ENCODE results near the gene SERINC4.

SERINC4 gene

DNA sequence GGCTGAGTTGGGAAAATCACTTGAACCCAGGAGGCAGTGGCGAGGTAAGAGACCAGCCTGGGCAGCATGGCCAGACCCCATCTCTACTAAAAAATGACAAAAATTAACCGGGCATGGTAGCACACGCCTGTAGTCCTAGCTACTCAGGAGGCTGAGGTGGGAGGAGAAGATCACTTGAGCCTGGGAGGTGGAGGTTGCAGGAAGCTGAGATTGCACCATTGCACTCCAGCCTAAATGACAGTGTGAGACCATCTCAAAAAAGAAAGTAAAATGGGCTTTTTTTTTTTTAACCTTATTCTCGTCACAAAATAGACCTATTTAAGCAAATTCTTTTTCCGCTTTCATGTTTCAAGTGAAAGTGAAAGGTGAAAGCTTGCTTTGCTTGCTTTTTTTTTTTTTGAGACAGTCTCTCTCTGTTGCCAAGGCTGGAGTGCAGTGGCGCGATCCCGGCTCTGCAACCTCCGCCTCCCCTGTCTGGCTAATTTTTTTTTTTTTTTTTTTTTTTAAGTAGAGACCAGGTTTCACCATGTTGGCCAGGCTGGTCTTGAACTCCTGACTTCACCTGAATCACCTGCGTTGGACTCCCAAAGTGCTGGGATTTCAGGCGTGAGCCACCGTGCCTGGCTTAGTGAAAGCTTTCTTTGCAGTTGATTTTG lies 50.2 kb downstream of the SERINC4 start:
- no peak for DNase-seq

DNA sequence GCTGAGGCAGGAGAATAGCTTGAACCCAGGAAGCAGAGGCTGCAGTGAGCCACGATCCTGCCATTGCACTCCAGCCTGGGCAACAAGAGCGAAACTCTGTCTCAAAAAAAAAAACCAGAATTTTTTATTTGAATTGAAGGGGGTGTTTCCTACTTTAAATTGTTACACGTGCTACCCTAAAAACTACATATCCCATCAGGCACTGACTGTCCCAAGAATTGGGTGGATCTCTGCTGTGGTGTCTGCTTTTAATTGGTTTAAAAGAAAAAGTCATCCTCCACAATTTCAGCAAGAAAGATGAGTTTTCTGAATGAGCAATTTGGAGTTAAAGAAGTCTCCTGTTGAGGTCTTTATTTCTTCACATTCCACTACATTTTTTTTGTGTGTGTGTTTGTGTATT lies 51.6 kb downstream of the SERINC4 start:
- DNase-seq, result peak; percentile 38

DNA sequence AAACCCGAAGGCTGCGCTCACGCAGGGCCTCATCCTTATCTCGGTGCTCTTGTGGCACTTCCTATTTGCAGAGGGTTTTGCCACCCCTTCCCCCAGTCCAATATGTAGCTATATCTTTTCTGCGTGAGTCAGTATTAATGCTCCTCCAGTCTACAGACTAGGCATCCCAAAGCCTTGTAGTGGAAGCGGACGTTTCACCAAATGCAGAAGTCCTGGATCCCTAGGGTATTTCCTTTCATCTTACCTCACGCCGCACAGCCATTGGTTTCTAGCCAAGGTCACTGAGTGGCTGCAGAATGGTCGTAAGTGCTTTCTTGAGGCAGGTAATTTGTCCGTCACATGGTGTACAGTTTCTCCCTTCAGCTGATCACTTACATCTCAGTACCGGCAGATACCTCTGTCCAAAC lies 53.1 kb downstream of the SERINC4 start:
- peak; percentile 45 for DNase-seq

DNA sequence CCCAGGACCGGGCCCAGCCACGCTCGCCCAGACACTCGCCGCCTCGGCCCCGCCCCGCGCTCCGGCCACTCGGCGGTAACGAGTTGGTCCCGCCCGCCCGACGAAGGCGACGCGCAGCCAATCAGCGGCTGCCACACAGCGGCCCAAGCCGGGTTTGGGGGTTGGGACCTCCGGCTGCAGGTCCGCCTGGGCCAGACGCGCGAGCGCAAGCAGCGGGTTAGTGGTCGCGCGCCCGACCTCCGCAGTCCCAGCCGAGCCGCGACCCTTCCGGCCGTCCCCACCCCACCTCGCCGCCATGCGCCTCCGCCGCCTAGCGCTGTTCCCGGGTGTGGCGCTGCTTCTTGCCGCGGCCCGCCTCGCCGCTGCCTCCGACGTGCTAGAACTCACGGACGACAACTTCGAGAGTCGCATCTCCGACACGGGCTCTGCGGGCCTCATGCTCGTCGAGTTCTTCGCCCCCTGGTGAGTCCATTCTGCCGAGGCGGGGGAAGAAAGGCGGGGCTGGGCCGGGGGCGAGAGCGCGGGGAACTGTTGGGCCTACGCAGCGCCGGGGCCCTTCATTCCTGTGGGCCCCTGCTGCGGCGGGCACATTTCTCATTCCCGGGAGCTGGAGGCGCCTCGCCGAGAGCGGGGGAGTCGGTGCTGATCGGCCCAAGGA lies 53.6 kb downstream of the SERINC4 start, which contains the start of gene PDIA3:
Gene PDIA3 (plus strand): TSS at position 194 of the 658 bp plus-strand sequence. CDS start 102 bp downstream, at position 296.
- DNase-seq, result peak; percentile 93

All from fibroblast of skin of scalp (primary cell).